ENCODE results near the gene SLC38A3. TPM values are rescaled to one million over a fixed set of nuclear protein-coding genes. Genes with fewer than 3 reads are reported as not detected.

Gene SLC38A3
- total and polyA plus RNA-seq, 2 experiments from 2014 or later: 0.28 to 1.3 TPM

- ATAC-seq: no peak
Measured at GRCh38 chr3:50221051-50221410, 16.0 kb downstream of the SLC38A3 start.

More at GRCh38 chr3:50221051-50221410, 16.0 kb downstream of the SLC38A3 start:
- H3K27me3 ChIP-seq (ENCODE audit: insufficient read depth): no peaks in the 10 kb centered on the region
- H3K79me2 ChIP-seq (replicated peaks; ENCODE audit: insufficient read depth): no peaks in the 10 kb centered on the region
- Mint-ChIP-seq H3K27me3 (ENCODE audit: insufficient read depth, low read depth, poor library complexity) (peaks cover 16% of the 10 kb centered on the region), H3K27ac (no peak overlapping the region), H3K36me3 (ENCODE audit: low read depth) (no peaks in the 10 kb centered on the region; the same call in 2 of the 3 replicates), H3K4me1 (no peaks in the 10 kb centered on the region; the same call in 1 of the 3 replicates), H3K9me3 (no peaks in the 10 kb centered on the region), H3K4me3 (no peak overlapping the region)
- no peaks in the 10 kb centered on the region for H3K9me2 ChIP-seq (ENCODE audit: insufficient read depth)
- no peak overlapping the region for H3K4me2 ChIP-seq
- H2AFZ ChIP-seq: no peak overlapping the region
- H3F3A ChIP-seq (replicated peaks; ENCODE audit: low read depth): 0 out of 2 replicates have a peak, but pooled peaks cover 10% of the 10 kb centered on the region
- no peaks in the 10 kb centered on the region for H3K36me3 ChIP-seq (ENCODE audit: insufficient read depth)
- TF ChIP-seq EZH2 (IDR thresholded peaks at IDR 0.05; ENCODE audit: low read depth, unreplicated experiment) (no peak), STAT1 (IDR thresholded peaks at IDR 0.05; ENCODE audit: unreplicated experiment) (no peak), POLR2AphosphoS5 (IDR thresholded peaks at IDR 0.05; ENCODE audit: low read depth) (no peak), REST (IDR thresholded peaks at IDR 0.05; ENCODE audit: unreplicated experiment) (no peak), ZNF331 (CRISPR knock-in tag; IDR thresholded peaks at IDR 0.05; ENCODE audit: low read depth) (no peak), JUNB (IDR thresholded peaks at IDR 0.05; ENCODE audit: unreplicated experiment) (no peak), ZNF462 (CRISPR knock-in tag; IDR thresholded peaks at IDR 0.05) (no peak), NANOG (IDR thresholded peaks at IDR 0.05; ENCODE audit: borderline replicate concordance) (no peak), CREB1 (CRISPR knock-in tag; IDR thresholded peaks at IDR 0.05; ENCODE audit: low read depth) (no peak), ETS1 (IDR thresholded peaks at IDR 0.05) (no peak)
- H4K20me1 ChIP-seq (replicated peaks; ENCODE audit: insufficient read depth): no peaks in the 10 kb centered on the region
- H3K4me3 ChIP-seq: no peak overlapping the region
- no peak for DNase-seq (ENCODE audit: low spot score)
- H3K4me1 ChIP-seq (ENCODE audit: insufficient read depth): no peaks in the 10 kb centered on the region
- no peak overlapping the region for H3K27ac ChIP-seq (ENCODE audit: low read depth)

Measured in GM23338 (cell line).